ENCODE measurements around the gene MN1. TPM values are rescaled to one million over a fixed set of nuclear protein-coding genes. Genes with fewer than 3 reads are reported as not detected.
A peak's percentile ranks its signal among the peaks of the same experiment; 100 is the strongest.

Gene MN1
- 24.8 TPM for total RNA-seq

- peak; percentile 26 for DNase-seq
Observed at GRCh38 chr22:27801616-27802345, at the start of gene MN1. Gene MN1, minus strand, starts transcription at chr22:27801756. Its CDS starts 1,213 bp downstream, at chr22:27800543.

- DNase-seq, result no peak
Observed at GRCh38 chr22:27850000-27850521, 48.5 kb upstream of the MN1 start.

DNA sequence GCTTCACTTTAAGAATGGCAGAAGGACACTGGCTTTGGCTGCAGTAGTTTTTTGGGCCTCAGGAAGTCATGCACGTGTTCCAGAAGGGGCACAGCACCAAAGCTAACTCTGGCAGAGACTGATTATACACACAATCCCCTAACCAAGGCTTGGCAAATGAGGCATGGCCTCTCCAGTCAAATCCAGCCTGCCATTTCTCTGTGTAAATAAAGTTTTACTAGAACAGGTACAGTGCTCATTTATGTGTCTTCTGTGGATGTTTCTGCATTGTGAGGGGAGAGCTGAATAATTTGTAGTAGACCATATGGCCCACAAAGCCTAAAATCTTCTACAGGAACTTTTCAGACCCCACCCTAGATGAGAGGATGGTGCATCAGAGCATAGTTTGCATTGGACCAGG is 46.4 kb upstream of the MN1 start:
- no peak for DNase-seq

- DNase-seq, result no peak
Observed at GRCh38 chr22:27846910-27847309, 45.4 kb upstream of the MN1 start.

- DNase-seq, result no peak
Observed at GRCh38 chr22:27846248-27846757, 44.7 kb upstream of the MN1 start.

GRCh38 chr22:27845644-27846043 is 44.1 kb upstream of the MN1 start:
- no peak for DNase-seq

GRCh38 chr22:27844656-27845591 is 43.4 kb upstream of the MN1 start:
- no peak for DNase-seq

DNA sequence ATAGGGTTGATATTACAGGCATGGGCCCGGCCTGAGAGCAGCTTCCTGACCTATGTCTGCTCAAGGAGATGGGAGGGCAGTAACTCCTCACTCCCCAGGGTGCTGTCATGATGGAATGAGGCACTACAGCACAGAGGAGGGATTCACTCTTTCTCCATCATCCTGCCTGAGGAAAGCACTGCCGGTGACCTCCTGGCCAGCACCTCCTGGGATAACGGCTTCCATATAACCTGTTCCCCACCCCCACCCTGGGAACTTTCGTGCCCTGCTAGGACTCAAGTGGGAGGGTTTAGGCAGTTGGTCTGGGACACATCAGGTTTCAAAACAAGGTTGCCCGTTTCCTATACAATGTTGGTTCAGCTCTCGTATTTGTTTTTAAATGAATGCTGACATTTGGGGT is 42.7 kb upstream of the MN1 start:
- no peak for DNase-seq

DNA sequence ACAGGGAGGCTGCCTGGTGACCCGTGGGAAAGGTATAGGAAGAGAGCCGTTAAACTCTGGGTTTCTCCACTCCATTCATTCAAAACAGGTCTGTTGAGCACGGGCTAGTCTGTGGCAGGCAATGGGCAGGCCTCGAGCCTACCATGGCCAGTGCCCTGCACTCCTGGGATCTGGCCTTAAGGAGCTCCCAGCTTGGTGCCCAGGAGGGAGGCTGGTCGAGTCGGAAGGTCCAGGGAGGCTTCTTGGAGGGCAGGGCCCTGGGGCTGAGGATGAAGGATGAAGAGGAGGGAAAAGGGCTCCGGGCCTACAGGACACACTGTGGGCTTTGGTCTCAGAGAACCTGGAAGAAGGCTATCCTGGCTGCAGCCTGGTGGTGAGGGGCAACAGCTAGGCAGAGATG is 41.9 kb upstream of the MN1 start:
- DNase-seq, result no peak

DNA sequence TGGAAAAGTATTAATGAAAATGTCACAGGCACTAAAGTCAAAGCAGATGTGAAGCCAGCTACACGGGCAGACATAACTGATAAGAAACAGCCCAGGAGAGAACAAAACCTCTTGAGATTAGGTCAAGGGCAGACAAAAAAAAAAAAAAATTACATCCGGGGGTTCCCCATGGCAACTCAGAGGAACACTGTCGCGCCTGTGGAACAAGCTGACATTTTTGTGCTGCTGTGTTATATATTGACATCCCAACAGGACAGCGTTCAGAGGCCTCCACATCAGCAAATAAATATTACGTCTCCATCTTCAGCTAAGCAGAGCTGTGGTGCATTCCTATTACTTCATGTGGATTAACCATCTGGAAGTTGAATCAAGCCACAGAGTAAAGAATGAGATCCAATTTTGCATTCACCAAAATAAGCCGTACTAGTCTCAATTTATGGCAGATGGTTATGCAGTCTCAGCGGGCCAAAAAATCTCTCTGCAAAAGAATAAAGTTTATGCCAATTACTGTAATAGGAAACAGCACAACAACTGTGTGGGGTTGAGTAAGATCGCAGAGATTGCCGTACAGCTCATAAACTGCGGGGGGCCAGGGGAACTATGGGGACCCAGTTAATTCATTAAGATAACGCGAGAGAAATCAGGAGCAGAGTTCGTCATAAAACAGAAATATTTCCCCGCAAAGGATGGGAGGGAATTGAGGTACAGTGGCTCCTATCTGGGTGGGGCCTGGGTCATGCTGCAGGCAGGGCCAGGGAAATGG is 41.3 kb upstream of the MN1 start:
- no peak for DNase-seq

DNA sequence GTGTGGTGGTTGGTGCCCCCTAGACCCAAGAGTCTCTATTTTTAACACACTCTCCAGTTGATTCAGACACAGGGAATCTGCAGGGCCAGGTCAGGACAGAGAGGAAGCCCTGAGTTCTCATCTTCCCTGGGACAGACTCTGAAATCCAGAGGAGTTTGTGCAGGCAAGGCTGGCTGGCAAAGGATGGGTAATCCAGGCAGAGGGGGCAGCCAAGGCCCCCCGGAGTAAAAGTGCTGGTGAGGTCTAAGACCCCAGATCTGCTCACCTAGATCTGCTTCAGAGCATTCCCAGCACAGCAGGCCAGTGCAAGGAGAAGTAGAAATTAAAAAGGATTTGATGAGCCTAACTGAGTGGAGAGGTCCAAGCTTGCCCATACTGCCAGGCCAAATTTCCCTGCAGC is 40.6 kb upstream of the MN1 start:
- DNase-seq, result no peak

GRCh38 chr22:27840436-27840835 is 38.9 kb upstream of the MN1 start:
- DNase-seq, result no peak

- no peak for DNase-seq
Observed at GRCh38 chr22:27839057-27839660, 37.6 kb upstream of the MN1 start.

DNA sequence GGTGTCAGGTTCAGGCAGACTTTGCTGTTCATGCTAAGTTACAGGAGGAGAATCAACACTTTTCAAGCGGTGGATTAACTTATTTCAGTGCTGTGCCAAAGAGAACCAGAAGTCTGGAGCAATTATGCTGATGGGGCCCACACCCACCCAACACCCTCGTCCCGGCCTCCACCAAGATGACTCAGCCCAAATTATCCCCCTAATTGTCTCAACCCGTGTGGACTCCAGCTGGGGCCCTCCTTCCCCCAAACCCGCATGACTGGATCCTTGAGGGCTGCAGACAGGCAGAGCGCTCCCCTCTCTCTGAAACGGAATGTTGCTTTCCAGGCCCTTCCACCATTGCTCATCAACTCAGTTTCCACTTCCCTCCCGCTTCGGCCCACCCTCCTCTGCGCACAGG is 34.6 kb upstream of the MN1 start:
- DNase-seq, result no peak

- no peak for DNase-seq
Observed at GRCh38 chr22:27835446-27835845, 33.9 kb upstream of the MN1 start.

DNA sequence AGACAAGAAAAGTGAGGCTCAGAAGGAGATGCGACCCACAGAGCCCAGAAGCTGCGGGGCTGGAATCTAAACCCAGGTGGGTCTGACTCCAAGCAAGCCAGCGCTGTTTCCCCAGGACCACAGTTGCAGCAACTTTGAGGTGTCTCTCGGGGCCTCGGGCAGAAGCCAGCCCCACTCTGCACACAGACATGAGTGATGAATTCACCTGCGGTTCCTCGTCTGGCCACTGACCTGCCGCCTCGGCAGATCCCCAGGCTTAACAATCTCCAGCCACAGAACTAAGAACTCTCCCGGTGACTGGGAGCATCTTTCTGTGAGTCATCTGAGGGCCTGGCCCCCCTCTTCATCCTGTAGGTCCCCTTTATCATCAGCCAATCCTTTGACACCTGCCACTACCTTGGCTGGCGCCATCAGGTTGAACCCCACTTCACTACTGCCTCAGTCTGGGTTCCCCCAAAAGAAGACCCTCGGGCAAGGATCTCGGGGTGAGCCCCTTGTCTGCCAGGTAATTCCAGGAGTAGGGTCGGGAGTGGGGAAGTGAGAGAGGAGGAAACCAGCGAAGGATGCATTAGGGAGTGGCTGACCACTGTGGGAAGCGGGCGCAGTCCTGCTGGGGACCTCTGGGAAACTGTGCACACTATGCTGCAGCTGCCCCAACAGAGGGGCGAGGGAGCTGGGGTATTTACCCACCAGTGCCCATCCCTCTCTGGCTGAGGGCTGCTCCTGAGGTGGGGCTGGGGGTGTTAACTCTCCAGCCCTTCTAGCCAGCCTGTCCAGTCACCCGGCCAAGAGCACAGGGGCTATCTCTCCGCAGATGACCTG is 33.0 kb upstream of the MN1 start:
- no peak for DNase-seq

DNA sequence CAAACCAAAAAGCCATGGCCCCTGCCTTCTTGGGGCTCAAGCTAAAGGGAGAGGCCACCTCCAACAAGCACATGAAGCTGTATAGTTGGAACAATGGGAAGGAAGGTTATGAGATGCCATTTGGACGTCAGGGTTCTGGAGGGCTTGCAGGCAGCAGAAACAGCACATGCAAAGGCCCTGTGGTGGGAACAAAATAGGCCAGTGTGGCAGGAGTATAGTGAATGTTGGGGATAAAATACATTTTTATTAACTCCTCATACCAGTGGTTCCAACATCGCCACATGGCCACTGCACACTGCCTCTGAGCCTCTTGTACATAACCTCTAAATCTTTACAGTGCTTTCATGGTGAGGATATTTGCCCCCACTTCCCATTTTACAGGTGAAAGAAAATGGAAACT is 32.2 kb upstream of the MN1 start:
- no peak for DNase-seq

DNA sequence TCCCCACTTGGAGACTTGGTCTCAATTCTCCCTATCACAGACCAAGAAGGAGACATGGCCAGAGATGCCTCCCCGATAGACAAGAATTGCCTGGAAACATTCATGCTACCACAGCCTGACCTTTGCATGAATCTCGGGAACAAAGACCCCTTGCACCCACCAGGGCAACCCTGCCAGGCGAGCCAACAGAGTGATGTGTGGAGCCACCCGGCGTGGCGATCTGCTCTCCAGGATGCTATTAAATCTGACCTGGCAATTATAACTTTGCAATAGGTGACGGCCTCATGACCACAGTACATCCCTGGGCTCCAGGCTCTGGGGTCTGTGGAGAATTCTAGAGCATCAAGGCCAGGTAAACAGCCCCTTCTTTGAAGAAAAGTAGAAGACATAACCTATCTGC is 31.1 kb upstream of the MN1 start:
- DNase-seq, result no peak

- DNase-seq, result no peak
Observed at GRCh38 chr22:27829620-27830019, 28.1 kb upstream of the MN1 start.

DNA sequence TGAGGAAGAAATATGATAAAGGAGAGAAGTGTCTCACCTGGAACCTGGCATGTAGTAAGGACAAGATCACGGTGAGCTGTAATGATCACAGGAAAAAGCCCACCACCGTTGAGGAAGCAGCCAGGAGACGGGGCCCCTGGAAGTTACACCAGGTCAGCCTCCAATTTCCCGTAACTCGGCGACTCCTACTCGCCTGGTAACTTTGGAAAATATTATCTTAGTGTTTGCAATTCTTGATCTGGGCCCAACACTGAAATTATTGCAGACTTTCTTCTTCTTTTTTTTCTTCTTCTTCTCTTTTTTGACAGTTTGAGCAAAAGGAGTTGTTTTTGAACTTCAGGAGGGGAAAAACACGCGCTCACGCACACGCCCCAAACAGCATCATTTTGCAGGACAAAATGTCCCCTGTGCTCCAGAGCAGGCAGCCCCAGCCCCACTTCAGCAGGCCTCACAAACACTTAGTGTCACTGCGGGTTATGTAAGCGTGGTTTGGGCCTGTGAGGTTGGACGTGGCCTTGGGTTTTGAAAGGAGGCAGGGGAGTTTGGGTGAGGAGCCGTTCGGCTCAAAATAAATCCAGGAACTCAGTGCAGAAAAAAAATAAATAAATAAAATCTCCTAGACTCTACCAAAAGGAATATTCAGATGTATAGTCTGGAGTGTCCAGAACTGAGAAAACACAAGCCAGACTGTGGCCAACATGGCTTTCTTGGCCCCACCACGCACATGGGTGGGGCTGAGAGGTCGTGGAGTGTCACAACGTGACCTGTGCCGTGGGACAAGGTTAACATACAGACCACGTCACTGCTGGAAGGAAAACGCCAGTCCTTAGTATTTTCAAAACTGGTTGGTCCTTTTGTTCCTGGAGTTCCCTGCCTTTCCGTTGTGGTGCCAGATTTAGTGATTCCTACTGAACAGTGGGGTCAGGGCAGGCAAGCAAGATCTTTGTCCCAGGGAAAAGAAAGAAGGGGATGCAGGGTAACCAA is 26.3 kb upstream of the MN1 start:
- no peak for DNase-seq
